Measurements from ENCODE around the gene PLN.

- TF ChIP-seq EZH2 (IDR thresholded peaks at IDR 0.05; ENCODE audit: low read length, unreplicated experiment) (no peak), EZH2phosphoT487 (IDR thresholded peaks at IDR 0.05; ENCODE audit: borderline replicate concordance, low read length) (no peak)
- TF ChIP-seq, protein P1, sequence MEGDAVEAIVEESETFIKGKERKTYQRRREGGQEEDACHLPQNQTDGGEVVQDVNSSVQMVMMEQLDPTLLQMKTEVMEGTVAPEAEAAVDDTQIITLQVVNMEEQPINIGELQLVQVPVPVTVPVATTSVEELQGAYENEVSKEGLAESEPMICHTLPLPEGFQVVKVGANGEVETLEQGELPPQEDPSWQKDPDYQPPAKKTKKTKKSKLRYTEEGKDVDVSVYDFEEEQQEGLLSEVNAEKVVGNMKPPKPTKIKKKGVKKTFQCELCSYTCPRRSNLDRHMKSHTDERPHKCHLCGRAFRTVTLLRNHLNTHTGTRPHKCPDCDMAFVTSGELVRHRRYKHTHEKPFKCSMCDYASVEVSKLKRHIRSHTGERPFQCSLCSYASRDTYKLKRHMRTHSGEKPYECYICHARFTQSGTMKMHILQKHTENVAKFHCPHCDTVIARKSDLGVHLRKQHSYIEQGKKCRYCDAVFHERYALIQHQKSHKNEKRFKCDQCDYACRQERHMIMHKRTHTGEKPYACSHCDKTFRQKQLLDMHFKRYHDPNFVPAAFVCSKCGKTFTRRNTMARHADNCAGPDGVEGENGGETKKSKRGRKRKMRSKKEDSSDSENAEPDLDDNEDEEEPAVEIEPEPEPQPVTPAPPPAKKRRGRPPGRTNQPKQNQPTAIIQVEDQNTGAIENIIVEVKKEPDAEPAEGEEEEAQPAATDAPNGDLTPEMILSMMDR (conservative IDR thresholded peaks at IDR 0.05; ENCODE audit: low read depth, low read length) = no peak
Measured at GRCh38 chr6:118577972-118578371, 29.9 kb downstream of the PLN start.
